ENCODE results near the gene TEKT5. TPM values are rescaled to one million over a fixed set of nuclear protein-coding genes. Genes with fewer than 3 reads are reported as not detected.

Gene TEKT5
- total and polyA plus RNA-seq, 2 donors: 0.24 to 0.71 TPM

DNA sequence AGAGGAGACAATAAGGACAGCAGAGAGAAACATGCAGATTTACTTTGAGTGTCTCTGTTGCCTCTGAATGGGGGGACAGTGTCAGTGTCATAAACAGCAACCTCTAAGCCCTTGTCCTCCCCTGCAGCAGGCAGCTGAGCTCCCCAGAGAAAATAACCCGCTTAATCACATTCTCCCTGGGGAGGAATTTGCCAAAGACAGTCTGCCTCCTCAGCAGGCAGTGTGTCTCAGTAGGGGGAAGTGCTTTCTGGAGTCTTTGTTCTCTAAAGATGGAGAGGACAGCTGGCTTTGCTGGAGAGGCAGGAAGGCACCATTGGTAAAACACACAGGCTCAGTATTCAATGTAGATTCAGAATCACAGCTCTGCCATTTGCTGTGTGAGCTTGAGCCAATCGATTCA, 16.1 kb downstream of the TEKT5 start:
- H3K4me1 ChIP-seq (ENCODE audit: control insufficient read depth in 2 of 2, insufficient read depth in 2 of 2, low read length in 2 of 2): no peaks in the 10 kb centered on the region
- 82% methylated on average over 2 of the region's 2 CpGs for WGBS

GRCh38 chr16:10676284-10676683, 18.4 kb downstream of the TEKT5 start:
- Histone ChIP-seq H3K27me3 (ENCODE audit: control insufficient read depth in 2 of 2, insufficient read depth in 1 of 2, low read length in 1 of 2) (no peaks in the 10 kb centered on the region), H3K9me3 (ENCODE audit: control insufficient read depth in 2 of 2, insufficient read depth in 1 of 2, low read length in 1 of 2) (no peaks in the 10 kb centered on the region), H3K27ac (ENCODE audit: low read depth in 1 of 2, low read length in 1 of 2) (no peak overlapping the region), H3K4me1 (ENCODE audit: control insufficient read depth in 2 of 2, insufficient read depth in 2 of 2, low read length in 2 of 2) (no peaks in the 10 kb centered on the region), H3K36me3 (ENCODE audit: control insufficient read depth in 2 of 2, insufficient read depth in 2 of 2, low read length in 1 of 2) (no peaks in the 10 kb centered on the region), H3K4me3 (ENCODE audit: low read length in 2 of 2) (no peak overlapping the region)
- WGBS: 96% methylated on average over 6 of the region's 6 CpGs
- no peak for DNase-seq (ENCODE audit: low read depth in 6 of 9, low spot score in 9 of 9)

More for the DNA sequence above, 16.1 kb downstream of the TEKT5 start:
- Histone ChIP-seq H3K9me3 (ENCODE audit: control insufficient read depth in 2 of 2, insufficient read depth in 1 of 2, low read length in 1 of 2) (no peaks in the 10 kb centered on the region), H3K4me3 (ENCODE audit: low read length in 2 of 2) (no peak overlapping the region), H3K27ac (ENCODE audit: low read depth in 1 of 2, low read length in 1 of 2) (no peak overlapping the region), H3K36me3 (ENCODE audit: control insufficient read depth in 2 of 2, insufficient read depth in 2 of 2, low read length in 1 of 2) (no peaks in the 10 kb centered on the region), H3K27me3 (ENCODE audit: control insufficient read depth in 2 of 2, insufficient read depth in 1 of 2, low read length in 1 of 2) (no peaks in the 10 kb centered on the region)
- DNase-seq (ENCODE audit: low read depth in 6 of 9, low spot score in 9 of 9): no peak

- H3K9me3 ChIP-seq (ENCODE audit: control insufficient read depth in 2 of 2, insufficient read depth in 1 of 2, low read length in 1 of 2): no peaks in the 10 kb centered on the region
- no peaks in the 10 kb centered on the region for H3K27me3 ChIP-seq (ENCODE audit: control insufficient read depth in 2 of 2, insufficient read depth in 1 of 2, low read length in 1 of 2)
- H3K27ac ChIP-seq (ENCODE audit: low read depth in 1 of 2, low read length in 1 of 2): no peak overlapping the region
- H3K36me3 ChIP-seq (ENCODE audit: control insufficient read depth in 2 of 2, insufficient read depth in 2 of 2, low read length in 1 of 2): no peaks in the 10 kb centered on the region
- no peak overlapping the region for H3K4me3 ChIP-seq (ENCODE audit: low read length in 2 of 2)
- H3K4me1 ChIP-seq (ENCODE audit: control insufficient read depth in 2 of 2, insufficient read depth in 2 of 2, low read length in 2 of 2): no peaks in the 10 kb centered on the region
- no peak for DNase-seq (ENCODE audit: low read depth in 6 of 9, low spot score in 9 of 9)
- 96% methylated on average over 13 of the region's 13 CpGs for WGBS
Measured at GRCh38 chr16:10675861-10676260, 18.9 kb downstream of the TEKT5 start.

DNA sequence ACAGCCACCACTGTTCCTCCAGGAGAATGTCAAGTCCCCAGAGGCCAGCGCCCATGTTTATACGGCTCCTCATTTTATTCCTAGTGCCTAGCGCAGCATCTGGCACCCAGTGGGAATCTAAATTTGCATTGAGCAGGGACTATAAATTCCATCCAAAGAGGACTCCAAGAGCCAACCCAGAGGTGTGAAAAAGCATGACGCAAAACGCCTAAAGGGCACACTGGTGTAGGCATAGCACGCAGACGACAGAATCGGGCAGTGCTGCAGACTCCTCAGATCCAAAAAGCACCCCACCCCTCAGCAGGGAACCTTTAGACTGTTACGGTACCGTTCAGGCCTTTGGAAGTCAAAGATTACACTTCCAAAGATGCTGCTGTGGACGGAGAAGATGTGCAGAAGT, 19.5 kb downstream of the TEKT5 start:
- Histone ChIP-seq H3K4me1 (ENCODE audit: control insufficient read depth in 2 of 2, insufficient read depth in 2 of 2, low read length in 2 of 2) (no peaks in the 10 kb centered on the region), H3K9me3 (ENCODE audit: control insufficient read depth in 2 of 2, insufficient read depth in 1 of 2, low read length in 1 of 2) (no peaks in the 10 kb centered on the region), H3K4me3 (ENCODE audit: low read length in 2 of 2) (no peak overlapping the region), H3K36me3 (ENCODE audit: control insufficient read depth in 2 of 2, insufficient read depth in 2 of 2, low read length in 1 of 2) (no peaks in the 10 kb centered on the region), H3K27me3 (ENCODE audit: control insufficient read depth in 2 of 2, insufficient read depth in 1 of 2, low read length in 1 of 2) (no peaks in the 10 kb centered on the region), H3K27ac (ENCODE audit: low read depth in 1 of 2, low read length in 1 of 2) (no peak overlapping the region)
- DNase-seq (ENCODE audit: low read depth in 6 of 9, low spot score in 9 of 9): no peak
- 95% methylated on average over 11 of the region's 11 CpGs for WGBS

GRCh38 chr16:10671729-10672128, 23.0 kb downstream of the TEKT5 start:
- WGBS: 91% methylated on average over 4 of the region's 4 CpGs
- no peaks in the 10 kb centered on the region for H3K36me3 ChIP-seq (ENCODE audit: control insufficient read depth in 2 of 2, insufficient read depth in 2 of 2, low read length in 1 of 2)

DNA sequence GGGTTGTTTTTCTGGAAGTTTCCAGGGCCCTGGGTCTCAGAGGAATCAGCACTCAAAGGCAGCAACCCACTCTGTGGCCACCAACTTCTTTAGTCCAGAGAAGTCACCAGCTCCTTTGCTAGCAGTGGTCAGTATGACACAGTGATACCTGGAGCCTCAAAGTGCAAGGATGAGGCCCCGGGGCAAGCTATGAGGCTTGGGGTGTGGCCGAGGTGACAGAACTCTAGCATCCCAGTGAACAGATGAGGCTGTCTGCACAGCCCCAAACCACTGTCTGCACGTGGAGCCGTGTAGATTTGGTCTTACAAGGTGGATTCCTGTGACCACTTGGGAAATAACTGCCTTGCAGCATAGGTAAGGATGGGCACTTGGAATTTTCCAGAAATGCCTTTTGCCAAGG, 24.9 kb downstream of the TEKT5 start:
- H3K27ac ChIP-seq (ENCODE audit: low read depth in 1 of 2, low read length in 1 of 2): no peak overlapping the region
- no peaks in the 10 kb centered on the region for H3K36me3 ChIP-seq (ENCODE audit: control insufficient read depth in 2 of 2, insufficient read depth in 2 of 2, low read length in 1 of 2)
- no peaks in the 10 kb centered on the region for H3K27me3 ChIP-seq (ENCODE audit: control insufficient read depth in 2 of 2, insufficient read depth in 1 of 2, low read length in 1 of 2)
- H3K4me1 ChIP-seq (ENCODE audit: control insufficient read depth in 2 of 2, insufficient read depth in 2 of 2, low read length in 2 of 2): no peaks in the 10 kb centered on the region
- H3K9me3 ChIP-seq (ENCODE audit: control insufficient read depth in 2 of 2, insufficient read depth in 1 of 2, low read length in 1 of 2): no peaks in the 10 kb centered on the region
- no peak for DNase-seq (ENCODE audit: low read depth in 6 of 9, low spot score in 9 of 9)
- no peak overlapping the region for H3K4me3 ChIP-seq (ENCODE audit: low read length in 2 of 2)
- WGBS: 94% methylated on average over 4 of the region's 4 CpGs

More at GRCh38 chr16:10671729-10672128, 23.0 kb downstream of the TEKT5 start:
- no peak overlapping the region for H3K4me3 ChIP-seq (ENCODE audit: low read length in 2 of 2)
- no peaks in the 10 kb centered on the region for H3K4me1 ChIP-seq (ENCODE audit: control insufficient read depth in 2 of 2, insufficient read depth in 2 of 2, low read length in 2 of 2)
- no peaks in the 10 kb centered on the region for H3K27me3 ChIP-seq (ENCODE audit: control insufficient read depth in 2 of 2, insufficient read depth in 1 of 2, low read length in 1 of 2)
- DNase-seq (ENCODE audit: low read depth in 6 of 9, low spot score in 9 of 9): no peak
- no peak overlapping the region for H3K27ac ChIP-seq (ENCODE audit: low read depth in 1 of 2, low read length in 1 of 2)
- no peaks in the 10 kb centered on the region for H3K9me3 ChIP-seq (ENCODE audit: control insufficient read depth in 2 of 2, insufficient read depth in 1 of 2, low read length in 1 of 2)

DNA sequence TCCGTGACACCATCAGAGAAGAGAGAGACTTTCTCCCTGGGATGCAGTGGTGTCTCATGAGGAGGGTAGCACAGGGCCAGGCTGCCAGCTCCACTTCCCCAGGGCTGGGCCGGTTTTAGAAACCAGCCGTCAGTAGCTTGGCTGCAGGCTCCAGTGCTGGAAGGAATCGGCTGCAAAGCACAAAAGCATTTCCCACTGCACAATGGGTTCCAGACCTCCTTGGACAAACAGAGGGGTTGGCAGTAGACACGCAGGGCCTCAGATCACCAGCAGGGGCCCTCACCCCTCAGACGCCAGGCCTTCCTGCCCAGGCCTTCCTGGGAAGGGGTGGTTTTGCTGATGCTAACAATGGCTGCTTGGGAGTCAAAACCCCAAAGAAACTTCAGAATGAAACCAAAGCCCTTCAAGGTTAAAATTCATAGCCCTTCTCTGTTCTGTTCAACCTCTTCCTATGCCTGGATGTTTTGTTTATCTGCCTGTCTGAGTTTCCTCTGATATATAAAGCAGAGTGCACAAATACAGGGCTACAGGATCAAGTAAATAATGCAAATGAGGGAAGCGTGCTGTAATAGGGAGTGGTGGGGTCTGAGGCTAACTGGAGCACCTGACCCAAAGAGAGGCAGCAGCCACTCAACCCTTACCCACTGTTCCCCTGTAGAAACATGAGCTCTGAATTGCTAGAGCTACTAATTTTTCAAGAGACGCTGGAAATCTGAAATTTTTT, 26.2 kb downstream of the TEKT5 start:
- DNase-seq (ENCODE audit: low read depth in 6 of 9, low spot score in 9 of 9): no peak
- 88% methylated on average over 8 of the region's 8 CpGs for WGBS
- no peaks in the 10 kb centered on the region for H3K9me3 ChIP-seq (ENCODE audit: control insufficient read depth in 2 of 2, insufficient read depth in 1 of 2, low read length in 1 of 2)

DNA sequence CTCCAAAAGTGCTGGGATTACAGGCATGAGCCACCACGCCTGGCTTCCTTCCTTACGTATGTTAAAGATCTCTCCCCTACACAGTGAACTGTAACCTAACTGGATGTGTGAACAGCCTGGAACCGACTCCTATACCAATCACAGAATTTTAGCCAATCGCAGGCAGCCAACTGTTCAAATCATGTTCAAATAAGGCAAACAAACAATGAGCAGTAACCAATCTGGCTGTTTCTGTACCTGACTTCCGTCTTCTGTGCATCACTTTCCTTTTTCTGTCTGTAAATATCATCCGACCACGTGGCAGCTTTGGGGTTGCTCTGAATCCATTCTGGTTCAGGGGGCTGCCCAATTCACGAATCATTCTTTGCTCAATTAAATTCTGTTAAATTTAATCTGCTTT, 27.5 kb downstream of the TEKT5 start:
- no peak for DNase-seq (ENCODE audit: low read depth in 6 of 9, low spot score in 9 of 9)
- Histone ChIP-seq H3K27ac (ENCODE audit: low read depth in 1 of 2, low read length in 1 of 2) (no peak overlapping the region), H3K4me1 (ENCODE audit: control insufficient read depth in 2 of 2, insufficient read depth in 2 of 2, low read length in 2 of 2) (no peaks in the 10 kb centered on the region), H3K27me3 (ENCODE audit: control insufficient read depth in 2 of 2, insufficient read depth in 1 of 2, low read length in 1 of 2) (no peaks in the 10 kb centered on the region), H3K4me3 (ENCODE audit: low read length in 2 of 2) (no peak overlapping the region), H3K36me3 (ENCODE audit: control insufficient read depth in 2 of 2, insufficient read depth in 2 of 2, low read length in 1 of 2) (no peaks in the 10 kb centered on the region), H3K9me3 (ENCODE audit: control insufficient read depth in 2 of 2, insufficient read depth in 1 of 2, low read length in 1 of 2) (no peaks in the 10 kb centered on the region)
- 94% methylated on average over 8 of the region's 8 CpGs for WGBS

More for the DNA sequence above, 26.2 kb downstream of the TEKT5 start:
- Histone ChIP-seq H3K4me1 (ENCODE audit: control insufficient read depth in 2 of 2, insufficient read depth in 2 of 2, low read length in 2 of 2) (no peaks in the 10 kb centered on the region), H3K27me3 (ENCODE audit: control insufficient read depth in 2 of 2, insufficient read depth in 1 of 2, low read length in 1 of 2) (no peaks in the 10 kb centered on the region), H3K4me3 (ENCODE audit: low read length in 2 of 2) (no peak overlapping the region), H3K36me3 (ENCODE audit: control insufficient read depth in 2 of 2, insufficient read depth in 2 of 2, low read length in 1 of 2) (no peaks in the 10 kb centered on the region), H3K27ac (ENCODE audit: low read depth in 1 of 2, low read length in 1 of 2) (no peak overlapping the region)

DNA sequence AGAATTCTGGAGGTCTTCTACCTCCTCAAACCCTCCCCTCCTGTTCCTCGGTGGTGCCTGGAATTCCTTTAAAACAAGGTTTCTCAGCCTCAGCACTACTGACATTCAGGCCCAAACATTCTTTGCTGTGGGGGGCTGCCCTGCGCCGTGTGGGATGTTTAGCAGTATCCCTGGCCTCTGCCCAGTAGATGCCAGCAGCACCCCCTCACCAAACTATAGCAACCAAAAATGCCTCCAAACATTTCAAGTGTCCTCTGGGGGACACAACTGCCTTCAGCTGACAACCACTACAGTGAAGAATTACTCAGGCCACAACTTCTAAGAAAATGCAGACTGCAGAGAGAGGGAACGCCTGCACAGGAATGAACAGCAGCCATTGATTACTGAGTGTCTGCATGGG, 28.4 kb downstream of the TEKT5 start:
- no peaks in the 10 kb centered on the region for H3K27me3 ChIP-seq (ENCODE audit: control insufficient read depth in 2 of 2, insufficient read depth in 1 of 2, low read length in 1 of 2)
- H3K27ac ChIP-seq (ENCODE audit: low read depth in 1 of 2, low read length in 1 of 2): no peak overlapping the region
- H3K4me3 ChIP-seq (ENCODE audit: low read length in 2 of 2): no peak overlapping the region
- 96% methylated on average over 4 of the region's 4 CpGs for WGBS
- no peaks in the 10 kb centered on the region for H3K36me3 ChIP-seq (ENCODE audit: control insufficient read depth in 2 of 2, insufficient read depth in 2 of 2, low read length in 1 of 2)
- no peaks in the 10 kb centered on the region for H3K4me1 ChIP-seq (ENCODE audit: control insufficient read depth in 2 of 2, insufficient read depth in 2 of 2, low read length in 2 of 2)
- no peaks in the 10 kb centered on the region for H3K9me3 ChIP-seq (ENCODE audit: control insufficient read depth in 2 of 2, insufficient read depth in 1 of 2, low read length in 1 of 2)
- DNase-seq (ENCODE audit: low read depth in 6 of 9, low spot score in 9 of 9): no peak
